ENCODE data around the gene KCTD5. TPM values are rescaled to one million over a fixed set of nuclear protein-coding genes. Genes with fewer than 3 reads are reported as not detected.

KCTD5 gene
- polyA plus RNA-seq, 1 donor (not counting 4 experiments of a cell fraction or from before 2014, with no cell fraction given) = 29.0 TPM

DNA sequence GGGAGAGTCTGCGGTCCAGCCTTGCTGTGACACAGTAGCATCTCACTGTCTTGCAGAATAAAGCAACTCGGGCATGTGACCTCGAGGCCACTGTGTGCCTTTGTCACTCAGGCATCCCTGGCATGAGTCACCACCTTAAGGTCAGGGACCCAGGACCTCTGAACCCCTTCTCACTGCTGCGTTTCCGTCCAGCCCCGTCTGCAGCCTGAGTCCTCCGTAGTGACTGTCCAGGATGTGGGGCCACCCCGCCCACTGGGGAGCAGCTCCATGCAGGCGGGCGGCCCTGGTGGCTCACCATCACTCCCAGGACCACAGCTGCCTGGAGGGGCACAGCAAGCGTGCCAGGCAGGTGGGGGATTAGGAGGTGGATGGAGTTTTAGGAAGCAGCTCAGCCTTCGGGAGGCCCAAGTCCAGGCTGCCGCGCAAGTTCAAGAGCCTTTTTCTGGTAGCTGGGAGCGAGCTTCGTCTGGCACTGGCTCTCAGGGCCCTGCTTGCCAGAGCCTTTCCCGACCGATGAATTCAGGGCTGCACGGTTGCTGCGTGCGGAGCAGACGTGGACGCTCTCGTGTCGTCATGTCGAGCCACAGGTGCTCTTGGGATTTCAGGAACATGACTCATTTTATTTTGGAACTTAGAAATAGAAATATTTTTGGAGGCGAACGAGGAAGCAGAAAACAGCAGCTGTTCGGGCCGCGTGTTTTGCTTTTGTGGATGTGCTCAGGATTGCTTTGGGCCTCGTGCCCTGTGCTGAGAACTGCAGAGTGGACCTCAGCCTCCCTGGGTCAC is 16.8 kb downstream of the KCTD5 start:
- H3K4me1 ChIP-seq (ENCODE audit: control insufficient read depth, extremely low read depth, insufficient read depth, low read length) = no peaks in the 10 kb centered on the region
- H3K79me2 ChIP-seq (ENCODE audit: control insufficient read depth, insufficient read depth, low read length) = no peaks in the 10 kb centered on the region
- H3K4me2 ChIP-seq (ENCODE audit: control insufficient read depth, extremely low read depth, insufficient read depth, low read depth, low read length) = no peak overlapping the region
- H3K4me3 ChIP-seq (ENCODE audit: control insufficient read depth in 2 of 3, extremely low read depth in 1 of 3, insufficient read depth in 2 of 3, low read depth in 1 of 3, low read length in 3 of 3) = no peak overlapping the region
- no peaks in the 10 kb centered on the region for H3K9me3 ChIP-seq (ENCODE audit: control insufficient read depth, low read depth, low read length)
- H3K36me3 ChIP-seq (ENCODE audit: control insufficient read depth in 2 of 2, extremely low read depth in 1 of 2, insufficient read depth in 2 of 2, low read length in 2 of 2) = peaks cover 21 to 45% of the 10 kb centered on the region in 2 experiments
- FAIRE-seq (no peak), DNase-seq (ENCODE audit: low read depth, low spot score) (no peak)
- no peaks in the 10 kb centered on the region for H3K27me3 ChIP-seq (ENCODE audit: control insufficient read depth, extremely low read depth, insufficient read depth, low read length)
- H3K9me1 ChIP-seq (ENCODE audit: control insufficient read depth, extremely low read depth, insufficient read depth, low read length) = no peaks in the 10 kb centered on the region
- no peak overlapping the region for H3K9ac ChIP-seq (ENCODE audit: control insufficient read depth, extremely low read depth, insufficient read depth, low read length)
- H2AFZ ChIP-seq (ENCODE audit: control insufficient read depth, low read length) = no peak overlapping the region
- dilution Hi-C loops (cut with MboI; ENCODE audit: extremely low pct_ligation_motif_present, low sequenced_read_pairs) = no loop called here
- H4K20me1 ChIP-seq (ENCODE audit: control insufficient read depth, extremely low read depth, insufficient read depth, low read length) = no peaks in the 10 kb centered on the region
- TF ChIP-seq EZH2 (IDR thresholded peaks at IDR 0.05; ENCODE audit: low read length) = no peak
- TF ChIP-seq, protein P1, sequence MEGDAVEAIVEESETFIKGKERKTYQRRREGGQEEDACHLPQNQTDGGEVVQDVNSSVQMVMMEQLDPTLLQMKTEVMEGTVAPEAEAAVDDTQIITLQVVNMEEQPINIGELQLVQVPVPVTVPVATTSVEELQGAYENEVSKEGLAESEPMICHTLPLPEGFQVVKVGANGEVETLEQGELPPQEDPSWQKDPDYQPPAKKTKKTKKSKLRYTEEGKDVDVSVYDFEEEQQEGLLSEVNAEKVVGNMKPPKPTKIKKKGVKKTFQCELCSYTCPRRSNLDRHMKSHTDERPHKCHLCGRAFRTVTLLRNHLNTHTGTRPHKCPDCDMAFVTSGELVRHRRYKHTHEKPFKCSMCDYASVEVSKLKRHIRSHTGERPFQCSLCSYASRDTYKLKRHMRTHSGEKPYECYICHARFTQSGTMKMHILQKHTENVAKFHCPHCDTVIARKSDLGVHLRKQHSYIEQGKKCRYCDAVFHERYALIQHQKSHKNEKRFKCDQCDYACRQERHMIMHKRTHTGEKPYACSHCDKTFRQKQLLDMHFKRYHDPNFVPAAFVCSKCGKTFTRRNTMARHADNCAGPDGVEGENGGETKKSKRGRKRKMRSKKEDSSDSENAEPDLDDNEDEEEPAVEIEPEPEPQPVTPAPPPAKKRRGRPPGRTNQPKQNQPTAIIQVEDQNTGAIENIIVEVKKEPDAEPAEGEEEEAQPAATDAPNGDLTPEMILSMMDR (optimal IDR thresholded peaks at IDR 0.05 in 1 of 3, IDR thresholded peaks at IDR 0.05 in 1 of 3, conservative IDR thresholded peaks at IDR 0.05 in 1 of 3; ENCODE audit: extremely low read depth in 1 of 3, insufficient read depth in 2 of 3, low read length in 3 of 3) = no peak
- H3K27ac ChIP-seq (ENCODE audit: control insufficient read depth, insufficient read depth, low read length) = no peak overlapping the region

DNA sequence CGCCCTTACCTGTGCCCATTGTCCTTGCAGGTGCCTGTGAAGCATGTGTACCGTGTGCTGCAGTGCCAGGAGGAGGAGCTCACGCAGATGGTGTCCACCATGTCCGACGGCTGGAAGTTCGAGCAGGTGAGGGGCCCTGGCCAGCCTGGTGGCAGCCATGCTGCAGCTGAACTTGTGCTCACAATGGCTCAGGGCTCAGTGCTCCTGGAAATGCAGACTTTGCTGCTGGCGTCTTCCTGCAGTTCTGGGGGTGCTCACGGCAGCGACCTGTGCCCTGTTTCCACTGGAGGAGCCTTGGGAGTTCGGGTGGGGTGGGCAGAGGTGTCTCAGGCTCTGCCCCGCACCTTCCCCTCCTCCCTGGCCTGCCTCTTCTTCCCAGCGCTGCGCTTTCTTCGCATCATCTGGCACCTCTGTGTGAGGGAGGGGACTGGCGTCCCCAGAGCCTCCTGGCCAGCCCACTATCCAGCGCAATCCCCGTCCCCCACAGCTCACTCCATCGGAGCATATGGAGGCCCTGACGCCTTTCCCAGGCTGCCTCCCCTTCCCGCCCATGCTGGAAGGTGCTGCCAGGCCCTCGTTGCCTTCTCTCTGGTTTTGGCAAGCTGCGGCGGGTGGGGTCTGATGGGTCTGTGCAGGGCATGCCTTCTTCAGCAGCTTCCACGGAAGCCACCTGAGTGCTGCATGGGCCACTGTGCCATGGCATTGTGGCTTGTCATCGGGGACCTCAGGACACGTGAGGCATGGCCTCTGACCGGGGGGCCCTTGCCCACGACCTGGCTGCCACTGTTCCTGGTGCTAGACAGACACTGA is 17.7 kb downstream of the KCTD5 start:
- Histone ChIP-seq H3K36me3 (ENCODE audit: control insufficient read depth in 2 of 2, extremely low read depth in 1 of 2, insufficient read depth in 2 of 2, low read length in 2 of 2) (peaks cover 21 to 45% of the 10 kb centered on the region in 2 experiments), H3K4me2 (ENCODE audit: control insufficient read depth, extremely low read depth, insufficient read depth, low read depth, low read length) (no peak overlapping the region), H2AFZ (ENCODE audit: control insufficient read depth, low read length) (no peak overlapping the region), H3K9me1 (ENCODE audit: control insufficient read depth, extremely low read depth, insufficient read depth, low read length) (no peaks in the 10 kb centered on the region), H3K79me2 (ENCODE audit: control insufficient read depth, insufficient read depth, low read length) (no peaks in the 10 kb centered on the region), H3K27me3 (ENCODE audit: control insufficient read depth, extremely low read depth, insufficient read depth, low read length) (no peaks in the 10 kb centered on the region), H3K9me3 (ENCODE audit: control insufficient read depth, low read depth, low read length) (no peaks in the 10 kb centered on the region), H3K27ac (ENCODE audit: control insufficient read depth, insufficient read depth, low read length) (no peak overlapping the region), H4K20me1 (ENCODE audit: control insufficient read depth, extremely low read depth, insufficient read depth, low read length) (no peaks in the 10 kb centered on the region), H3K9ac (ENCODE audit: control insufficient read depth, extremely low read depth, insufficient read depth, low read length) (no peak overlapping the region), H3K4me3 (ENCODE audit: control insufficient read depth in 2 of 3, extremely low read depth in 1 of 3, insufficient read depth in 2 of 3, low read depth in 1 of 3, low read length in 3 of 3) (no peak overlapping the region), H3K4me1 (ENCODE audit: control insufficient read depth, extremely low read depth, insufficient read depth, low read length) (no peaks in the 10 kb centered on the region)
- no peak for FAIRE-seq
- dilution Hi-C loops (cut with MboI; ENCODE audit: extremely low pct_ligation_motif_present, low sequenced_read_pairs) = no loop called here
- TF ChIP-seq, protein P1 (optimal IDR thresholded peaks at IDR 0.05 in 1 of 3, IDR thresholded peaks at IDR 0.05 in 1 of 3, conservative IDR thresholded peaks at IDR 0.05 in 1 of 3; ENCODE audit: extremely low read depth in 1 of 3, insufficient read depth in 2 of 3, low read length in 3 of 3) = no peak
- no peak for DNase-seq (ENCODE audit: low read depth, low spot score)

All from keratinocyte (primary cell).